GM18520 (cell line): Measurements from ENCODE around the gene HERC2.
"Not testable (repeated sequence)": the region's sequence is repeated elsewhere in the genome, so short reads cannot be mapped to it uniquely, and the experiment has no call there.

Experiments used
- ATAC-seq: cut with Tn5 transposase; IDR thresholded peaks from one replicate; pipeline ENCODE4 v1.9.1; 2021; ENCODE audit not compliant: unreplicated experiment

The HERC2 gene

DNA sequence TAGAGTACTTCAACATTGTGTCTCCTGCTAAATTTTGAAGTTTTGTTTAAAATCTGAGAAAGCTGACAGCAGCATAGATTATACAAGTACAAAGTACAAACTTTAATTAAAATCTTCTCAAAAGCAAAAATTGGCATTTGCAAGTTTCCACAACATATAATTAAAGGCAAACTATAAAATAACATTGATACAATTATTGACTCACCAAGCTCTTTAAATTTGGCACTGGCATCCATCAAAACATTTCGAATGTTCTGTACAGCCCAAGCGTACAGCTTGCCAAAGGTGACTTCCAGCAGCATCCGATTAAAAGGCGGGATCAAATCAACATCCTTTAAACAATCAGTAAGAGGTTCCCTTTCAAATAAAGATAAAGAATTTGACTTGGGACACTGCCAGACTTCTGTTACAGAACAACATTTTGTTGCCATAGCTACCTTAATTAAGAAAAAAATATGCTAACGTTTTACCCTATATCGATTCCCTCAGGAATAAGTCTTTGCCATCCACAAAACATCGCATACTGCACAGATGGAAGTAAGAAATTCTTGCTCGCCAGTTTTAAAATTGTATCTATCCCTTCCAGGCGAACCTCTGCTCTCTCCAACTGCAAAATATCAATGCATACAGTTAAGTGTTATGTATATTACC, 92.9 kb downstream of the HERC2 start:
- ATAC-seq, result not testable (repeated sequence)

DNA sequence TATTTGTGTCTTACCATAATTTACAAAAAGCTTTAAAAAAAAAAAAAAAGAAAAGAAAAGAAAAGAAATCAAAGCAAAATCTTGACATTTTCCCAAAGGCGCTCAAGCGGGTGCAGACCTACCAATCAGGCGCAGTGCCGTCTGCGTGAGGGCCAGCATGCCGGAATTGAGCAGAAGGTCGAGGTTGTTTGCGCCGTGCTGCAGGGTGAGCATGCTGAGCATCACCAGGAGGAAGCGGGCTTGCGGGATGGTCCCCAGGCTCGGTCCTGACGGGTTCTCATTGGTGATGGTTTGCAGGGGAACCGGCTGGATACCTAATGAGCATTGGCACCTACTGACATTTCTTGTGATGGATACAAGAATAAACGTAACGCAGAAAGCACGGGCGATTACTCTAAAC, 93.9 kb downstream of the HERC2 start:
- ATAC-seq, result no peak

DNA sequence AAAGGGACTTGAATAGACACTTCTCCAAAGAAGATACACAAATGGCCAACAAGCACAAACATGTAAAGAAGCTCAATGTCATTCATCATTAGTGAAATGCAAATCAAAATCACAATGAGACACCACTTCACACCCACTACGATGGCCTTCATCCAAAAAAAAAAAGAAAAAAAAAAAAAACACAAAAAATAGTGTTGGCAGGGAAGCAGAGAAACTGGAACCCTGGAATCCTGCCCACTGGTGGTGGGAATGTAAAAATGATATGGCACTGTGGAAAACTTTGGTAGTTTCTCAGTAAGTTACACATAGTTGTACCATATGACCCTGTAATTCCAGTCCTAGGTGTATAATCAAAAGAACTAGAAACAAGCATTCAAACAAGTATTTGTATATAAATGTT, 94.7 kb downstream of the HERC2 start:
- not testable (repeated sequence) for ATAC-seq

DNA sequence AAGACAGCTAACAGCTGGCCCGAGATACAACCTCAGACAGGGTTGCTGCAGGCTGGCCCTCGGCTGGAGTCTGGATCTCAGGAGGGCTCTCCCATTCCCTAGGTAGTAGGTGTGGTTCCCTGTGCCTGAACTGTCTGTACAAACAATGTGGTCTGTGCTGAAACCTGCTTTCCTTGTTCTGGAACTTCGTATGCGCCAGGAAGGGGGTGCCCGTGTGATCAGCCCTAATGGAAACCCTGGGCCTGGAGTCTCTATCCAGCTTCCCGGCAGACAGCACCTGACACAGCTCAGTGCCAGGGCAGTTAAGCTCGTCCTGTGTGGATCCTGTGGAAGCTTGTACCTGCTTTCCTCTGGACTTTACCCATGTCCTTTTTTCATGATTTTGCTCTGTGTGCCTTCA, 99.4 kb downstream of the HERC2 start:
- not testable (repeated sequence) for ATAC-seq

DNA sequence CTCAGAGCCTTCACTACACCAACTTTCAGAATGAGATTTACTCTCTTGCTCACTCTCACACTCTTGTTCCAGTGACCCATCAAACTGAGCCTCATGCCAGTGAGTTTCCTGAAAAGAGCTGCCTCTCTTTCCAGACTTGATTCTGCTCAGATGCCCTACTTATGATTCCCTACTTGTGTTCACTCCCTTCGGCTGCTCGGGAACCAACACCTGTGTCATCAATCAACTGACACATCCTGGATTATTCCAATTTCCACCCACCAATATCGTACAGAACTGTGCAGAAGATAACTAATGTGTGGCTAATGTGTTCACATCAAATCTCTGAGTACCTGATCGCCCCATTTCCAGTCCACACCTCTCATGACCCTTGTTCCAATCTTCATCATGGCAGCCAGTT, 100.3 kb downstream of the HERC2 start:
- not testable (repeated sequence) for ATAC-seq

DNA sequence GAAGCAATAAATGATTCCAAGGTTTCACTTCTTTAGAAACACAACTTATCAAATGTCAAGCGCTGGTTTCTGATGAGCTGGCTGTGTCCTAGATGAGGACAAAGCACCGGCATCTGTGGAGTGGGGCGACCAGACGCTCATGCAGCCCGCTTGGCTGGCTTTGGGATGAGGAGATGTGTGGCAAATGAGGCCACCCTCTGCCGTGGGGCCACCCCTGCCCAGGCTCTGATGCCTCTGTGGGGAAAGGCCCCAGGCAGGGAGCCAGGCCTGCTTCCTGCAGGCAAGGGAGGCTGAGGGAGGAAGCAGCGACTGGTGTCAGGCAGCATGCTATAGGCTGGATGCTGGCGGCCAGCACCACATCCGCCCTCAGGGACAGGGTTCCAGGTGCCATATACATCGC, 102.9 kb downstream of the HERC2 start:
- ATAC-seq, result no peak

DNA sequence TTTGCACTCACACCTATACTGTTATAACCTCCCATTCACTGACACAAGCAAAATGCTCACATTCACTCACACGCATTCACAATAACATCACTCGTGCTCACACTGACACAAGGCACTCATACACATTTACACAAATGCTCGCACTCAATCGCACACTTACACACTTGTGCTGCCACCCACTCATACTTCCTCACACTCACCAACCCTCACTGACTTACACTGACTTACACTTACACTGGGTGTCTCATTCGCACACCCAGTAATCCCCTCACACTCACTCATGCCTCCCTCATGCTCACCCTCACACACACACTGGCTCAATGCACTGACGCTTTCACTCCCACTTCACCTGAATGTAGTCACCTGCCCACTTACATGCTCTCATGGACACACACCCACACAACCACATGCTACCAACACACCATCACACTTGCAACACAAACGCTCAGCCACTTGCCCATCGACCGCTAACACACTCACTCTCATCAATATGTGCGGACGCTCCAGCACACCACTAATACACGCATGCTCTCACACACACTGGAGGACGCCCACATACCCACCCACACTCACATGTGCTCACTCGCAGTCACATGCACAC, 104.9 kb downstream of the HERC2 start:
- not testable (repeated sequence) for ATAC-seq

DNA sequence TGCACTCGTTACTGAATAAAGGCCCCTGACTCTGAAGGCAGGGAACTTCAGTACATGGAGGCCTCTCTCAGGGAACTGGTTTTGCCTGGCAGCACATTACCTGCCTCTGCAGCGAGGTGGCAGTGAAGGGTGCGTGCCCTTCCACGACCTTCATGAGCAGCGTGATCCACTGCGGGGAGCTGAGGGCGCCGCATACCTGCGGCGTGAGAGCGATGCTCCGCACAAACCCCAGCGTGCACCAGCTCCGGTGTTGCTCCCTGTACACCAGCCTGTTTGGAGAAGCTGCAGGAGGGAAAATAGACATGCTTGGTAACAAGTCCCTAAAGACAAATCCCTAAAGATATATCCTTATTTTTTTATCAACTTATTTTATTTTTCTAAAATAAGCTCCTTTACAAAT, 106.5 kb downstream of the HERC2 start:
- not testable (repeated sequence) for ATAC-seq

DNA sequence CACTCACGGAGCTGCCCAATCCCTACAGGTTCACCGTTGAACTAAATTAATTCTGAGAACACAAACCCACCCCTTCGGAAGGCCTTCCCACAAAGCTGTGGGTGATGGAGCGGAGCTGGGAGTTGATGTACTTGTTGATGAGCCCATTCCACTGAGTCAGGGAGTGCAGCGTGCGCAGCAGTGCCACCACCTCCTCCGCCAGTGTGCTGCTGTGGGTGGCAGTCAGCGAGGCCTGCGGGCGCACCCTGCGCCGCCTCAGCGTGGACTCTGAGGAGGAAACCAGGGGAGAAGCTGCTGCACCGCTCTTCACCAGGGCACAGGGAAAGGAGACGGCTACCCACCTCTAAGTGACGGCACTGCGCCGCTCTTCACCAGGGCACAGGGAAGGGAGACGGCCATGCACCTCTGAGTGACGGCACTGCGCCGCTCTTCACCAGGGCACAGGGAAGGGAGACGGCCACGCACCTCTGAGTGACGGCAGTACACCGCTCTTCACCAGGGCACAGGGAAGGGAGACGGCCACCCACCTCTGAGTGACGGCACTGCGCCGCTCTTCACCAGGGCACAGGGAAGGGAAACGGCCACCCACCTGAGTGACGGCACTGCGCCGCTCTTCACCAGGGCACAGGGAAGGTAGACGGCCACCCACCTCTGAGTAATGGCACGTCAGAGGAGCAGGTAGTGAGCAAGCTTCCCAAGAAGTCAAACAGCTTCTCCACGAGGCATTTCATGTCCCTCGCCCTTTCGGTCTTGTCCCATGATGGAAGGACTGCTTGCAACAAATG, 107.8 kb downstream of the HERC2 start:
- ATAC-seq, result not testable (repeated sequence)

DNA sequence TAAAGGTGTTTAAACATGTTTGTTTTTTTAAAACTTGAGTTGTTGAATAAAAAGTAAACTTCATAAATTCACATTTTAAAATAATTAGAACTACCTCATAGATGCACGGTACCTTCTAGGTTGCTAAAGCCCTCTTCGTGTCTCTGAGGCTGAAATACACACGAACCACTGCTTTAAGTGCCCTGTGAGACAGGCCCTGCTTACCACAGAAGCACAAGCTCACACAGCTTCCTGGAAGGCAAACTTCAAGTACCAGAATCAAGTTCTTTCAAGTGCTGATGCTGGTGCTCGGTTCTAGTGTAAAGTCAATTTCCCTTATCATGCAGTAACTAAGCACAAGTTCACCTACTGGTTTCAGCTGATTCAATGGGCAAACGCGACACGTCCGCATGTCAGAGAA, 108.6 kb downstream of the HERC2 start:
- ATAC-seq, result not testable (repeated sequence)

DNA sequence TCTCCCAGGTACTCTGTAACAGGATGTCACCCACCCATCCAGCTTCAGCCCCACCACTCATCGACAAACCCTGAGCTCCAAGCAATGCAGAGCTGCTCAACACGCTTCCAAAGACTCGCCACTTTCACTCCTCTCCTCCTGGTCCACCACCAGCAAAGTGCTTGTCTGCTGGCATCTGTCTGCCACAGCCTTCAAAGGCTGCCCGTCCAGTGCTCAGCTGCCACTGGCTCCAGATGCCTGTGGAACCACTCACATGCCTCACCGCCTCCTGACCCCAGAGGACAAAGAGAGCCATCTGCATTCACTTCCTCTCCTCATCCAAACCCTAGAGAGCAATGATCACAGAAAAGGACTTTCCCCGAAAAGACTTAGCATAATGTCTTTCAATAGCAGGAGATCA, 113.4 kb downstream of the HERC2 start:
- ATAC-seq, result no peak

DNA sequence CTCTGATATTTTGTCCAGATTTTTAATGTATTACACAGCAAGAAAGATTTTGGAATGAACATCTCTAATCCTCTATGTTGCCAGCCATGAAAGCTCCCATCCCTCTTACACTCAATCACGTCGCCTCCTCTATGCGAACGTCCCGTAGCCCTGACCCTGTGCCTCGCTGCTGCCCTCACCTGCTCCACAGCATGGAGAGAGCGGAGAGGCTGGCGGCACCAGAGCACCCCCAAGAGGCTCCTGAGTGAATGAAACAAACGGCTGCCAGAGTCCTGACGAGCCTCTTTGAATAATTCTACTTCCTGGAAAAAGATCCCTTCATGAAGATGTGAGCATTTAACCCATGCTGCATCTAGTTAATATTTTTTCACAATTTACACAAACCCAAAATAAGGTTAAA, 116.3 kb downstream of the HERC2 start:
- ATAC-seq, result not testable (repeated sequence)

DNA sequence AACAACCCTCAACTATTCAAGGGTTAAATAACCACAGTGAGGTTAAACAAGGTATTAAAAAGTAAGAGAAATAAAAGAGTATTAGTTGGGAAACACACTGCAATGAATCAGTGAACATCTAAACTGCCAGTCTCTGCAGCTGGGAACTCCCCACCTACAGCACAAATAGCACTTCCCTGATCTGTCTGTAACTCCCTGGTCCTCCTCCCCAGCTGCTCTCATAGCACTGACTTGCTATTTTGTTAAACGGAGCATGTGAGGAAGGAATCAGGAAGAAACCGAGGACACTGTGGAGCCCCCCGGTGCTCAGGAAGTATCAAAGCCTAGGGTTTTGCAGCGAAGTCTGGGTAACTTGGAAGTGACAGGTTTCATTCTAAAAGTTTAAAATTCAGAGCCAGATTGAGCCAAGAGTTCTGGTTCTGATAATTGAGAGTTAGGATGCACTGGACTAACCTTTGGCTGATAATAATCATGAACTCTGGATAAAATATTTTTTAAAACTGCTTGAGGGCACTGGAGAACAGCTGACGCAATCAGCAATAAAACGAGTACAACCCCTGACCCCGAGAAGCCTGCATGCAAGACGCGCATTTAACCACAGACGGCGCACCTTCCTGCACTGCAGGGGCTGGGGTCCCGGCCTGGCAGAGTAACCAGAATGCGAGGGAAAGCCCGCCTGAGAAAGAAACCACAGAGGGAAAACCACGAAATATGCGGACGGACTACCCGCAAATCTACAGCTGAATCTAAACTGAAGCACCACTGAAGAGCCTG, 118.7 kb downstream of the HERC2 start:
- ATAC-seq, result not testable (repeated sequence)

DNA sequence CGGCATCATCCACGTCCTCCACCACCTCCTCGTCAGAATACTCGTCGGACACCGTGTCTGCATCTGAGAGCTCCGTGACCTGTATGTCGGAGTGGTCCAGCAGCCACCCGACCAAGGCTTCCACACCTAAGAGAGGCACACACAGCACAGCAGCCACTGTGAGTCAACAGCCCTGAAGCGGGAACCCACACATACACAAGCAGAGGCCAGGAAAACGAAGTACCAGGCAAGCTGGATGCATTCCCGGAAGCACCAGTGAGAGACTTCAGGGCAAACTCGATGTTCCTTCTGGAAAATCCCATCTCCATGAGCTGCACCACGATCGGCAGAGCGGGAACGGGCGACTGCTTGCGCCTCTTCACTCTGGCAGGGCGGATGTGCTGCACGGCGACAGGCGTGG, 119.9 kb downstream of the HERC2 start:
- not testable (repeated sequence) for ATAC-seq

DNA sequence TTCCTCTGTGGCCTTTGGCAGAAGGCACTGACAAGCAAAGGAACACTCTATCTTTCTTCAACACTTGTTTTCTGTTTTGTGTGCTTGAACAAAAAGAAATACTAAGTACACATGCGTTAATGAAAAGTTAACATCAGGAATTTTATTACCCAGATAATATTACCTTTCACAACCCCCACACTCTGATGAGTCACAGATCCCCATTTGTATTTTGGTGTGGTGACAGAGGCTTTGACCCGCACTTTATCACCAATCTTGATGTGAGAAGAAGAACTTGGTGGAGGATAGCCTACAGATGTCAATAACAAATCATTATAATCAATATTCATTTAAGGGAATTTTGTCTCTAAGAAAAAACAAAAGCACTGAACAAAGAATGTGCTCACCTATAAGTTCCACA, 123.8 kb downstream of the HERC2 start:
- not testable (repeated sequence) for ATAC-seq

DNA sequence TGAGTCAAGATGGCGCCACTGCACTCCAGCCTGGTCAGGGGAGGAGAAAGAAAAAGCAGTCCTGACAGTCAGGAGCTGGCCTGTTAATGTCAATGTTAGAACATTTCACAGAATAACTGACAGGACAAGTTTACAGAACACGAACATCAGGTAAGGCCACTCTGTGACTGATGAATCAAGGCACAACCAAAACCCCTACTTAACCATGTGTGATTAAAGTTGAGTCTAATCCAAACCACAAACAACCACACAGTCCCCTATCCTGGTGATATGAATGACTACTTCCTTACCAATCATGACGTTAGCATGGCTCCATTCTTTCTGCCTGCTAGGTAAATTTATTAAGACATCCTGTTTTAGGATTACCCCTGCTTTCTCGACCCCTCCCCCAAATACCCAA, 124.3 kb downstream of the HERC2 start:
- not testable (repeated sequence) for ATAC-seq

DNA sequence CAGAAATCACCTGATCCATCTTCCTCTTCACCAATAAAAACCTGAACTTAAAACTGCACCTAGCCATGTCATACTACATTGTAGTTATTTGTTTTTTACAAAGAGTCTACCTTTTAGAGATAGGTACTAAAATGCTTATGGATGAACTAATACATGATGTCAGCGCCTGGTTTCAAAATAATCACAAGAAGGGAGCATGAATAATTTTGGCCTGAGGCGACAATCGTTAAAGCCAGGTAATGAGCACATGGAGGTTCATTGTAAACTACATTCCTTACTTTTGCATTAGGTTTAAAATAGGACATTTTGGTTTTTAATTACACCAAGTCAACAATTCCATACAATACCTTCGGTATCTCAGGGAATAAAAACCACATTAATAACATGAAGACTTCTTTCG, 125.4 kb downstream of the HERC2 start:
- ATAC-seq, result not testable (repeated sequence)

DNA sequence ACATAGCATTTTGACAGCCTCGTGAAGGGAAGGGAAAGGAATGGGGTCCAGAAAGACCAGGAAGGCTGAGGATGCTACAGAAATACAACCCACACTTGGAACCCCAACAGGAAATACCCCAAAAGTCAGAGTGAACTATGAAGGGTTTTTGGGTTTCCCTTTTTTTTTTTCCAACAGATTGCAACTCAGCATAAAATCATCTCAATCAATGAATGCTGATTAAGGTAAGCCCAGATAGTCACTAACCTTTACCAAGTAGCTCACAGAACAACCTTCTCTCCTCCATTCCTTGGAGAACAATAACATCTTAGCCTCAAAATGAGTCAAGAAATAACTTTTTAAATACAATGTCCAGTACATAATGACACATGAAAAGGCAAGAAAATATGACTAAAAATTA, 129.2 kb downstream of the HERC2 start:
- ATAC-seq, result no peak

DNA sequence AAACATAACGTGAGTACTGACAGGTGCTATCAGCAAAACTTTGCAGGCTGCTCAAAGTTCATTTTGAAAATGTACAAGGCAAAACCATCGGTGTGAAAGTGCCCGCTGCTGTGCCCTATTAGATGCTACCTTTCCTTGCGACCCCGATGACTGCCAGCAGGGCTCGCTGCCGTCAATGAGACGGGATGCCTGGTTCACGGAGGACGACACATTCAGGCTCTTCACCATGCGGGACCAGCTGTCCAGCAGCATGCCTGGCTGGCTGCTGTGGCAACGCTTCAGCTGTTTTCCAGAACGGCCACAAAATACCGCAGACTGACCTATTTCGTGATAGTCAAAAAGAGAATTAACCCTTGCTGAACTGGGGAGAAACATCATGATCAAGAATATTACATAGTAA, 130.1 kb downstream of the HERC2 start:
- no peak for ATAC-seq

DNA sequence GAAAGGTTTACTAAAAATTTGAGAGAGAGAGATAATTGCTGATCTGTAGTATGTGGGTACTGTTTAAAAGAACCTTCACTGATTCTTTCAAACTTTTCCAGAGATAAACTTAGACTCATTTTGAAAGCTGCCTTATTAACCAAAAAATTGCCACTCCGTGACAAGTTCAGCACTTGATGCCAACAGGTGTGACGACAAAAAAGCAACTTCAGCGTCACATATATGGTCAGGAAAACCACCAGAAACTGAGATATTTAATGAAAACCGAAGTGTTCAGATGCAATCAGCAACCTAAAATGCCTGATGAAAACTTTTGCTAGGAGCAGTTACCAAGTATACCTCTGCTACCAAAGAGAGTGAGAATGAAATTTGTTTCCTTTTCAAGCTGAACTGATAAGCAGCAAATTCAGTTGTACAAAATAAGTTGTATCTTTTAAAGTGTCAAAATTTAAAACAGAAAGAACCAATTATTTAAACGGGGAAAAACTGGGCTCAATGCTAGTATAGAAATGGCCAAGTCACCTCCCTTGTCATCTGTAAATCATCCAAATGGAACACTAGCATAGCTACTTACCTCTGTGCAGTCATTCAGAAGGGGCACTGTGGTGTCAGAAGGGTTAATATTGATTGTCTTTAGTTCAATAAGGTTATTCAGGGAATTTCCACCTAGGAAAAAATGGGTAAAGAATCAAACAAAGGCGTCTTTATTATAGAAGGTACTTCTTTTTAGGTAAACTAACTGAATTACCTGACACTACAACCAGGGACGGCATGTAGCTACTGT, 131.4 kb downstream of the HERC2 start:
- ATAC-seq, result no peak
